ENCODE measurements around the gene BRI3.

BRI3 gene

DNA sequence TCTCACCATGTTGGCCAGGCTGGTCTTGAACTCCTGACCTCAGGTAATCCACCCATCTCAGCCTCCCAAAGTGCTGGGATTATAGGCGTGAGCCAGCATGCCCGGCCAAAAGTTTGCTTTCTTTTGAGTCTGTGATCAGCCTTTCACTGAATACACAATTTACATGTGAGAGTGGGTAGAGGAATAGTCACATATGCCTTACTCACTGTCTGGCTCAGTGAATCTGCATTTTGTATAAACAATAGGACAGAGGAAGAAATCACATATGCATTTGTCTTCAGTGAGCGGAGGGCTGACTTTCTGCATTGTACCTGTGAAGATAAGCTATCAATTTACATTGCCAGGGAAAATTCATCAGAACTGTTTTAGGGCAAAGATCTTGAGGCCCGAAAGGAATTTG is 27.0 kb upstream of the BRI3 start:
- no peak for DNase-seq

DNA sequence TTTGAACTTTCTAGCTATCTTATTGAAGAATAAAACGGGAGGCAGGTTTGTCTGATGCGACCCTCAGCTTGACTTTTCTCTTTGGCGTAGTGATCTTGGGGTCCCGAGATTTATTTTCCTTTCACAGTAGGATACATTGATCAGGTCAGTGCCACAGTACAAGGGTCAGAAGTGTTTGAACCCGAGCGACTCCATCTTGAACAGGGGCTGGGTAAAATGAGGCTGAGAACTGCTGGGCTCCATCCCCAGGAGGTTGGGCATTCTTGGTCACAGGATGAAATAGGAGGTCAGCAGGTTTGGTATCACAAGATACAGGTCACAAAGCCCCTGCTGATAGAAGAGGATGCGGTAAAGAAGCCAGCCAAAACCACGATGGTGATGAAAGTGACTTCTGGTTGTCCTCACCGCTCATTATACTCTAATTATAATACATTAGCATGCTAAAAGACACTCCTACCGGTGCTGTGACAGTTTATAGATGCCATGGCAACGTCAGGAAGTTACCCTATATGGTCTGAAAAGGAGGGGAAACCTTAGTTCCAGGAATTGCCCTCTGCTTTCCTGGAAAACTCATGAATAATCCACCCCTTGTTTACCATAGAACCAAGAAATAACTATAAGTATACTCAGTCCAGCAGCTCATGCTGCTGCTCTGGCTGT is 26.4 kb upstream of the BRI3 start:
- no peak for DNase-seq

DNA sequence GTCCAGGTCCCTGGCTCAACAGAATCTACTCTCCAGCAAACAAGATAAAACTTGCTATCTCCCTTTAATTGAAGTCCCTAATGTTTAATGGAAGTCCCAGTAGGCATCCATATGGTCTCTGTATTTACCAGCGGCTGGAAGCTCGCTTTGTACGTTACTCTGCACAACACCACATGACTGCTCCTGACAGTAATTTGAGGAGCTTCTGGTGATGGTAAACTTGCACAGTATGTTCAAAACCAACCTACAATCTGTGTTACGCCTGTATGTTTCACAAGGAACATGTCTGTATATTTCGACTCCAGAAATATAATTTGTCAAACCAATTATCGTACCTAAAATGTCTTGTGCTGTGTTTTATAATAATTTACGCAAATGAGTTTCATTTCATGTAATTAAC is 25.1 kb upstream of the BRI3 start:
- DNase-seq, result no peak

DNA sequence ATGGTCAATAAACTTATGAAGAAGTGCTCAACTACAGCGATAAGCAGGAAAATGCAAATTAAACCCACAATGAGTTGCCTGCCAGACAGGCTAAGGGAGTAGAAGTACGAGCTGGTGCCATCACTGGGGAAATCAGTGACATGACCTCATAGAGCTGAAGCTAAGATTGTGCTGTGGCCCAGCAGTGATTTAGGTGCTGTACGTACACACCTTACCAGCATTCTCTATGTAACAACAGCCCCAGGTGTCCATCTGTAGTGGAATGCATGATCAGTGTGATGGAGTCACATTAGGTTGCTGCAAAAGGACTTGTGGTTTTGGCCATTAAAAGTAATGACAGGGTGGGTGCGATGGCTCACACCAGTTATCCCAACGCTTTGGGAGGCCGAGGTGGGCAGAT is 23.8 kb upstream of the BRI3 start:
- DNase-seq, result no peak

DNA sequence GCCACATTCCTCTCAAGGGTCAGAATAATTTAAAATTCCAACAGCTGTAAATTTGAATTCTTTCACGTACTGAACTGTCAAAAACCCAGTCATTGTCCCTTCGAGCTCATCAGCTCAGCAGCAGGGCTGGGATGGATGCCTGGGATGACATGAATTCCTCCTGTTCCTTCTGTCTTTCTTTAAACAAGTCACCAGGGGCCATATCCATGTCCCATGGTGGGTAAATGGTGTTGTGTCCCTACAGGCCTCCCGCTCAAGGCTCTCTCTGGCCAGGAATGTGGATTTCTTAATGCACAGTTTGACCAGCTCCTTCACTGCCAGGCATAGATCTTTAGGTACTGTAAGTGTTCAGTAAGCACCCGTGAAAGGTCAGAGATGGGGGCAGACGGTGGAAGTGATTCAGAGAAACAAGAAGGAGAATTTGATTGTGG is 15.6 kb upstream of the BRI3 start:
- no peak for DNase-seq

DNA sequence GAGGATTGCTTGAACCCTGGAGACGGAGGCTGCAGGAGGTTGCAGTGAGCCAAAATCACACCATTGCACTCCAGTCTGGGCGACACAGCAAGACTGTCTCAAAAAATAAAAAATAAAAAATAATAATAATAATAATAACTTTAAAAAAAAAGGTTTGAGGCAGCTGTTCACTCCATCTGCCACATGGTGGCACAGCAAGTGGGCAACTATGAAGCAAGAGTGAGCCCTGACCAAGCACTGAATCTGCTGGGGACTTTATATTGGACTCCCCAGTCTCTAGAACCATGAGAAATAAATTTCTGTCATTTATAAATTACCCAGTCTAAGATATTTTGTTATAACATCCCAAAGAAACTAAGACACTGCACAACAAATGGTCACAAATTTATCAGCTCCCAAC is 14.6 kb upstream of the BRI3 start:
- no peak for DNase-seq

DNA sequence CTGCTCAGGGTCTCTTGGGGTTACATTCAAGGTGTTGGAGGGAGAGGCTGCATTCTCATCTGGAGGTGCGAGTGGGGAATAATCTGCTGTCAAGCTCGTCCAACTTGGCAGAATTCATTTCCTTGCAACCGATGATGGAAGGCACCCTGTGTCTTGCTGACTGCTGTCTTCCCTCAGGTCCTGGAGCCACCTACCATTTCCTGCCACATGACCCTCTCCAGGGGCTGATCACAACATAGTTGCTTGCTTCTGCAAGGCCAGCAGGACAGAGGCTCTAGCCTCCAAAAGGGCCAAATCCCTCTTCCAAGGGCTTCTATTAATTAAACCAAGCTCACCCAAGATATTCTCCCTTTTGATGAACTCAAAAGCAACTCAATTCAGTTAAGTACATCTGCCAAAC is 14.2 kb upstream of the BRI3 start:
- DNase-seq, result no peak

DNA sequence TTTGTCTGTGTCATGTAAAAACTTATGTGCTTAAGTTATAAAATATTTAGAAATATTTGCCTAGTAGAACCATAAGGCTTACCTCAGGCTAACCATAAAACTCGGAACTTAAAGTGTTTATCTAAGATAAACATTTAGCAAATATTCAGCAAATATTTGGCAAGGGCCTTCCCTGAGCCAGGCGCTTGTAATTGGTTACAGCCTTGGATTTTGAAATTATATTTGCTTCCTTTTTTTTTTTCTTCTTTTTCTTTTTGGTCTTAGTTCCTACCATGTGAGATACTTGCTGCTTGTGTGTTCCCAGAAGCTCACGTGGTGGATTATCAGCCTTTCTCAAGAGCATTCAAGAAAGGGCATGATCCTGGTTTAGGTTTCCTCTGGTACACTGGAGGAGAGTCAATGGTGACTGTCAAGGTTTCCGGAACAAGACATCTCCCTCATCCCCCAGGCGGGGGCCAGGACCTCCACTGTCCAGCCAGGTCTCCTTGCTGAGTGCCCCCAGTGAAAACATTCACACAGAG is 5.2 kb upstream of the BRI3 start:
- DNase-seq, result no peak

DNA sequence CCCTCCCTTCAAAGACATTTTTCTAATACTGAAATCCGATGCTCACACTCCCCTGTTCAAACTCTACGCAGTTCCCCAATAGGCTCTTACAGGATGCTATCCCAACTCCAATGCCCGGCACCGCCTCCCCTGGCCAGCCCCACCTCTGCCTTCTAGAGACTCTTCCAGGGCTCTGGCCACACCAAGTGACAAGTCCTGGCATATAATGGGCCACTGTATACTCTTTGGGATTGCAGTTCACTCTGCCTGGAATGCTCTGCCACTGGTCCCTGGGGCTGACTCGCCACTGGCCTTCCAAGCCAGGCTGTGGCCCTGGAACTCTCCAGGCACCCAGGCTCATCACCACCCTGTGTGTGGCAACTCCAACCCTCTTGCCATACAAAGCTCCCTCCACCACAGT is 3.1 kb upstream of the BRI3 start:
- DNase-seq, result no peak

DNA sequence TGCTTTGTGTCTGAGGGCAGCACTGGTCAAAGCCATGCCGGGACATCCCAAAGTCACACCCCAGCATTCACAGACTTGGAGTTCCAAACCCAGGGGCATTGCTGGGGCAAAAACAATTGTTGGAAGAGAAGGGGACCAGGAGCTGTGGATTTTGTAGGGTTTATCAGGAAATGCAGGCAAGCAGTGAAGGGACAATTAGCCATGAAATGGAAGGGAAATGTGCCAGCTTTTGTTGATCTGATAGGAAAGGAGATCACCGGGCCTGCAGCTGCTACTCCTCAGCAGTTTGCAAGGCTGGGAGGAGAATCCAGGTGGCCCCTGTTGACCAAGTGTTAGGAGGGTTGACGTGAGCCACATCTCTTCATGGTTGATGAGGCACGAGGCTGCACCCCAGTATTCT is 2.5 kb upstream of the BRI3 start:
- no peak for DNase-seq

DNA sequence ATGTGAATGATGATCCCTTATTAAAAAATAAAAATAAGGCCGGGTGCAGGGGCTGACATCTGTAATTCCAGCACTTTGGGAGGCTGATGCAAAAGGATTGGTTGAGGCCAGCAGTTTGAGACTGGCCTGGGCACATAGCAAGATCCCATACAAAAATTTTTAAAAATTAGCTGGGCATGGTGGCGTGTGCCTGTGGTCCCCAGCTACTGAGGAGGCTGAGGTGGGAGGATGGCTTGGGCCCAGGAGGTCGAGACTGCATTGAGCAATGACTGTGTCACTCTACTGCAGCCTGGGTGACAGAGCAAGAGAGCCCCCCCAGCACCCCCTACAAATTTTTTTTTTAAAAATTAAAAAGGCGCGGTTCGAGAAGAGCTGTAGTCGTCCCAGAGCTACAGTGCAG is 1.2 kb upstream of the BRI3 start:
- DNase-seq, result no peak

DNA sequence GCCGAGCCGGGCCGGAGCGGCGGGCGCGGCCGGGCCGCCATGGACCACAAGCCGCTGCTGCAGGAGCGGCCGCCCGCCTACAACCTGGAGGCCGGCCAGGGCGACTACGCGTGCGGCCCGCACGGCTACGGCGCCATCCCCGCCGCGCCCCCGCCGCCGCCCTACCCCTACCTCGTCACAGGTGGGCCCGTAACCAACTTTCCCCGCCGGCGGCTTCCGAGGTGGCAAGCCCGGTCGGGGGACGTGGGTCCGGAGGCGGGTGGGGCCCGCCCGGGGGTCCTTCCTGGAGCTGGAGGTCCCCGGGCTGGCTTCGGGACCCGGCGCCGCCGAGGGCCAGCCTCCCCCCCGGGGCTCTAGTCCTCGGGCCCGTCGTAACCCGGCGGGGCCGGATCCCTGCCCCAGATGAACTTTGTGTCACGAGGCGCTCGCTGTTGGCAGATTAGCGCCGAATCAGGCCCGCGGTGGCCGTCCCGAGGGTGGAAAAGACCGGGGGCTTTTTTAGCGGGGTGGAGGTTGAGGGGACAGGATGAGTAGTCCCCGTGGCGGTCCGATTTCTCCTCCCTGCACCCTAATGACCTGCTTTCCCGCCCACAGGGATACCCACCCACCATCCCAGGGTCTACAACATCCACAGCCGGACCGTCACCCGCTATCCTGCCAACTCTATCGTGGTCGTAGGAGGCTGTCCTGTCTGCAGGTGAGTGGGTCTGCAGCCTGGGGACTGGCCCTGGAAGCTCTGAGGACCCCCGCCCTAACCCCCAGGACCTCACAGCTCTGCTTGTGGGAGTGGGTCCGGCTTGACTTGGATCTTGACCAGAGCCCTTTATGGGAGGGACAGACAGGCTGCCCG is 496 bp downstream of the BRI3 start:
- DNase-seq, result no peak

DNA sequence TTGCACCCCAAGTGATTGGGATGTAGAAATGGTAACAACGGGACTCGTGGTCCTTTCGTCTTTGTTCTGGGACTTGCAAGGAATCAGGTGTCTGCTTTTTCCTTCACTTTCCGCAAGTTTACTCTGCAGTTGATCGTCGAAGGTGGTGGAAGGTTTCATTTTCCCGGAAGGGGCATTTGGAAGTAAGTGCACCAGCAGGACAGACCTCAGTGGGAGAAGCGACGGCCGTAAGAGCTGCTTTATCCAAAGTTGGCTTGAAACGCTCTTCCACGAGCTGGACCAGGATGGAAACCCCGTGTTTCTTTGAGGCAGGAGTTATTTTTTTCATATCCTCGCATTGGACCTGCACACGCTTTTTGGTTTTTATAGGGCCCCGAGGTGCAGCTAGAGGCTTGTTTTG is 1.2 kb downstream of the BRI3 start:
- no peak for DNase-seq

DNA sequence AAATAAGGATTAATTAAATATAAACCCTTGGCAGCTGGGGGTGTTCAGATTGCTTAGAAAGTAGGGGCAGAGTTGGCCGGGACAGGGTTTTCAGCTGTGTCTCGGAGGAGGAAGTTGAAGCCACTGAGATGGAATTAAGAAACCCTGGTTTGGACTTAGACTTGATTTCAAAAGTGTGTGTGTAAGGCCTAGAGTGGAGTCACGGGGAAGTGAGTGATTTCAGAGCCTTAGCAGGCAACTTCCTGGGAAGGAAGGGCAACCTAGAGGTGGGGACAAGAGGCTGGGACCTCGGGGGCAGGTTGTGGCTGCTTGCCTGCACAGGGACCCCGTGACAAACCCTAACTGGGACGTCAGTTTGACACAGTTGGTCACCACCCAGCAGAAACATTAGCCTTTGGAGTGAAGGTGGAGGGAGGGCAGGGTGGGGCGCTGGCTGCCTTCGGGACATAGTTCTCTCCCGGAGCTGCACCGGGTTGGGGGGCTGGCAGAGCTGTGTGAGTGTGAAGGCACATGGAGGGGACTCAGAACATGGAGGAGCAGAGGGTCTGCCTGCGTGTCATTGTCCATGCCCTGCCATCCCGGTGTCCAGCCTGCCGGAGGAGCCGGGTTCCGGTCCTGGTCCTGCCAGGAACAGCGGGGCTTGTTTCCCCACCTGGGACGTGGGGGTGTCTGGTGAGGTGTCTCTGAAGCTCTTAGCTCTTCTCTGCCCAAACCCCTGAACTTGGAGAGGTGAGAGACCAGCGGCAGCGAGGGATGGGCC is 1.8 kb downstream of the BRI3 start:
- DNase-seq, result no peak

DNA sequence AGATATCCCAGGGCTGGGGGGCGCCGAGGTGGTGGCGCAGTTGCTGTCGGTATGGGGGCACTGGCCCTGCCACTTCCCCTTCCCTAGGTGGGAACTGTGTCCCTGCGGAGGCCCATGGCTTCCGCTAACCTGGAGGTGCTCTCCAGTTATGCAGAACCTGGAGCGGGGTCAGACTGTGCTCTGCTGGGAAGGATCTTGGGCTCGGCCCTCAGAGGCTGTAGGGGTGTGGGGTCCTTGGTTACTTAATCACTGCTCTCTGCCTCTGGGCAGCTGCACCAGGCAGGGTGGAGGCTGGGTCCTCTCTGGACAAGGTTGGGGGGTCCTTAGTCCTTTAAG is 2.4 kb downstream of the BRI3 start:
- DNase-seq, result no peak

DNA sequence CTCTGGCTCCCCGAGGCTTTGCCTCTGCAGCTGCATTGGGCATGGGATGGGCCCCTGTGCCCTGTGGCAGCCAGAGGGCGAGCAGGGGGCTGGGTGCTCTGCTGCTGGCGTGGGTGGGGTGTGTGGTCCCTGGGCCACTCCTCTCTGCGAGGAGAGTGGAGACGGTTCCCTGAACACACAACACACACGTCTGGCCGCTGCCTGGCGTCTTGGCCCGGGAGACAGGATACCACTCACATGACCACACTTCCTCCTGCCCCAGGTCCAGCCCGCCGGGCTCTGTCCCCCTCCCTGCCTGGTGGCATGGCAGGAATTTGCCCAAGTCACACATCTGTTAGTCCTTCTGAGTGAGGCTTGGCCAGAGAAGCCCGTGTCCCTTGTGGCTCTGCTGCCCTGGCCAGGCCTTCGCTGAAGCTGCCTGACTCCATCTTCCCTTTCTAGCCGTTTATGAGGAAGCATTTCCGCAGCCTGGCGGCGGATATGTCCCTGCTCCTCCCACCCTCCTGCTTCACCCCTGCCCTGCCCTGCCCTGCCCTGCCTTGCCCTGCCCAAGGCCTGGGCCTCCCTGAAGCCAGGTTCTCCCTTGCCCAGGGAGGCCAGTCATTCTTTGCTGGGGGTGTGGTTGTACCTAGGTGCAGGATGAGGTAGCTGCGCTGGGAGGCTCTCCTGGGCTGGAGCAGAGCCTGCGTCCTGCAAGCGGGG is 3.0 kb downstream of the BRI3 start:
- no peak for DNase-seq

DNA sequence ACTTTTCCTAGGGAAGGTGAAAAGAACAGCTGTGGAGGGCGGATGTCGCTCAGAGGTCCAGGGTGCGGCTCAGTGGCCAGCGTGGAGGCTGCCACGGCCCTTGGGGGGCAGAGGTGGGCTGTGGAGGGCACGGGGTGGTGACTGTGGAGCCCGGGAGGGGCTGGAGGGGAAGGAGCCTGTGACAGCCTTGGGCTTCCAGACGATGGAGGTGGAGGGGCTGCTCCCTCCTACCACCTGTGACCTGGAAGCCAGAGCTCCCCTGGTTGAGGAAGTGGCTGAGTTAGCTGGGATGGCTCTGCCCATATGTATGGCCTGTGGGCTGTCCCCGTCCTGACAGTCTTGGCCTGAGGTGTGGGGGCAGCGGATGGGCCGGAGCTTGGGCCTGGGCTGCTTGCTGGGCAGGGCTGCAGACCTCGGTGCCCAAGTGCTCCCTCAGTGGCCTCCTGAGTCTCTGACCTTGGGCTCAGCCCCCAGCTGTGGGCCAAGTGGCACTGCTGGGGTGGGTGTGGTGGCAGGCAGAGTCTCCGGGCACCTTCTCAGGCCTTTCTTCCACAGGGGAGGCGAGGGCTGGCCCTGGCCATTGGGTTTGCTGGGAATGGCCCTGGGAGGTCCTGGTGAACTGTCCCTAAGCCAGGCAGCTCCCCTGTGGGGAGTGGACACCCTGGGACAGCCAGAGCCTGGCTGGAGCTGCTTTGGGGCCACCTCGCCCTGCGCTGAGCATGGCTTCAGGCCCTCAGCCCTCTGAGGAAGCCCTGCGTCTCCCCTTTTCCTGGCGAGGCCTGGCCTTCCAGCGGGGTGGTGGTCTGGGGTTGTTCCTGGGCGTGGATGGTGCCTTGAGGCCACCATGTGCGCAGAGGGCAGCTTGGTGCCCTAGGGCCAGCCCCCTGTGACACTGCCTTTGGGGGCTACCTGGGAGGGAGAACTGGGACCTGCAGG is 3.9 kb downstream of the BRI3 start:
- no peak for DNase-seq

DNA sequence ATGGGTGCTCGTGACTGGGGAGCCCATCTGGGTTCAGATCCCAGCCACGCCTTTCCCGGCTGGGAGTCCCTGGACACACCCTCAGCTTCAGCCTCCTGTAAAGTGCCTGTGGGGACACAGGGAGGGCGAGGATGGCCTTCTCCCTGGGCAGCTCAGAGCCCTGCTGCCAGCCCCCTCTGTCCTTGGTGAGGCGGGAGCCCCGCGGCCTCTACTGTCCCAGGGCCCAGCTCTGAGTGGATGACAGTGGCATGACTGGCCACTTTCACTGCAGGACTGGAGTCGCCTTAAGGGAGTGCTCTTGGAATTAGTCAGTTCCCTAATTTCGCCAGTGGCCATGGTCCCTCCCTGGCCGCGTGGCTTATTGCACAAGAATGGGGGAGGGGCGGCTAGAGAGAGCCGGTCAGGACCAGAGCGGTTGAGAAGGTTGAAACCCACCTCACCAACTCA is 4.6 kb downstream of the BRI3 start:
- no peak for DNase-seq

DNA sequence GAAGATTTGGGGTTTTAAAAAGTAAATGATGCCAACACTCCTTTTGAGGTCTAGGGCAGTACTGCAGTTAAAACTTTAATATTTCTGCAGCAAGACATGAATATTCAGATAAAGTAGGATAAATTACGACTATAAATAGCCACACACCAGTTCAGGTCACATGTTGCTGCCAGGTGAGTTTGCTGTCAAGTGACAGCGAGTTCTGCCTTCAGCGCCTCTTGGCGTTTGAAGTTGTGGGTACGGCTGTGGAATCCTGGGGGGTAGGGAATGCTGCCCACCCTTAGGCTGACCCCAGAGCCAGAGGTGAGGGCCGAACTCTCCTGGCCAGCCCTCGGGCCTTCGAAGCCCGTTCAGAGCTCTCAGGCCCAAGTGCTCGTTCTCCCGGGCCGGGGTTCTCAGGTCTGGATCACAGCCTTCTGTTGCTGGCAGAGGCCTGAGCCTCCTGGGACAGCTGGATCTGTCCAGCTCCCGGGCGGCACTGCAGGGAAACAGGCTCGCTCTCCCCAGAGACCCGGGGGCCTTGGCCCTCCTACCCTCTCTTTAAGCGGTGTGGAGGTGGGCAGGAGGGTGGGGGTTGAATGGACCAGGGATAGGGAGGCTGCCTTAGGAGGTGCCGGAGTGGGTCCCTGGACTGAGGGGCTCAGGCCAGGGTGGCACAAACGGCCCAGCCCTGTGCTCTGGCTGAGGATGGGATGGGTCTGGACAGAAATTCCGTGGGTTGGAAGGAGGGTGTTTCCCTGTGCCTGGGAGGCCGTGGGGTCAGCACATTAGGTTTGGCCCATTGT is 5.4 kb downstream of the BRI3 start:
- DNase-seq, result no peak

DNA sequence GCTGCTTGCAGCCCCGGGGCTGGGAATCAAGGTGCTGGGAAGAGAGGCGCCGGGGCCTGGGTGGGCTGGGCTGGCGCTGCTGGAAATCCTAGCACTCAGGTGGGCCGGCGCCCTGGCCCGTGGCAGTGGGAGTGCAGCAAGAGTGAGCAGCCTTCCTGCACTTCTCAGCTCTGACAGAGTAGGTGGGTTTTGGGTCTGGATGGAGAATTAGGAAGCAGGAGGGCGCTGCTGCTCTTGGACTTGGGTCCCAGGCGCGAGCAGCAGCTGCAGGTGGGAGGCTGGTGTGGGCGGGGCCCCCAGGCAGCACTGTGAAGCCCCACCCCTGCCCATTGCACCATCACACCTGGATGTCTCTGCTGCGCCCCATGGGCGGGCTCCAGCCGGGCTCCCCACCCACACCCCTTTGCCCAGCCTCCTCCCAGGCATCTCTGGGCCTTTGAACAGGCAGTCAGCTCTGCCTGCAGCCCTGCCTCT is 6.0 kb downstream of the BRI3 start:
- DNase-seq, result no peak

Measured in activated effector memory CD4-positive, alpha-beta T cell treated with Interleukin-2 at 50 U/mL for 16 hours (primary cell).